Cardiac fibroblast (primary cell): ENCODE measurements around the gene CYP46A1.

ENCODE experiments used
- DNase-seq, 2 donors: peaks; one replicate each; pipeline versions ENCODE4 v3.0.0 to v3.0.0-alpha.2; 2010; ENCODE audit warnings: low read depth in 2 of 2
- H3K4me3 ChIP-seq, 2 donors: replicated peaks in 1 of 2; 1 replicate in 1 of 2; 2 replicates in 1 of 2; pipeline ENCODE4 v1.5.1; 2011; ENCODE audit warnings: low read depth in 2 of 2, low read length in 2 of 2, mild to moderate bottlenecking in 2 of 2, moderate library complexity in 1 of 2
- TF ChIP-seq, protein P1 (sequence below): IDR thresholded peaks from one replicate; pipeline ENCODE4 v1.5.1; 2011; ENCODE audit warnings: low read depth, mild to moderate bottlenecking, low read length, inconsistent platforms

The CYP46A1 gene

DNA sequence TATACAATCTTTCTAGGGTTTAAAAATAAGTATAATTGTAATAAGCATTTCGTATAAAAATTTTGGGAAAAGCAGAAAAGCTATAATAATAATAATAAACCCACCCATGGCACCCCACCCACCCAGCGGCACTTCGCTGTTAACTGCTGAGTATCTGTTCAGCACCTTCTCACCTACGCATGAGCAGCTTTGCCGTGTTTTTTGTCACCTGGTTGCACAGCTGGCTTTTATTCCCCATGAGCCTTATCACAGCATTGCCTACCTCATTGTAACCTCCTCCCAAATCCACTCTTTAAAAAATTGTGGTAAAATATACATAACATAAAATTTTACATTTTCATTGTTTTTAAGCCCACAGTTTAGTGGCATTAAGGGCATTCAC lies 34.7 kb downstream of the CYP46A1 start:
- DNase-seq = no peak
- TF ChIP-seq, protein P1, sequence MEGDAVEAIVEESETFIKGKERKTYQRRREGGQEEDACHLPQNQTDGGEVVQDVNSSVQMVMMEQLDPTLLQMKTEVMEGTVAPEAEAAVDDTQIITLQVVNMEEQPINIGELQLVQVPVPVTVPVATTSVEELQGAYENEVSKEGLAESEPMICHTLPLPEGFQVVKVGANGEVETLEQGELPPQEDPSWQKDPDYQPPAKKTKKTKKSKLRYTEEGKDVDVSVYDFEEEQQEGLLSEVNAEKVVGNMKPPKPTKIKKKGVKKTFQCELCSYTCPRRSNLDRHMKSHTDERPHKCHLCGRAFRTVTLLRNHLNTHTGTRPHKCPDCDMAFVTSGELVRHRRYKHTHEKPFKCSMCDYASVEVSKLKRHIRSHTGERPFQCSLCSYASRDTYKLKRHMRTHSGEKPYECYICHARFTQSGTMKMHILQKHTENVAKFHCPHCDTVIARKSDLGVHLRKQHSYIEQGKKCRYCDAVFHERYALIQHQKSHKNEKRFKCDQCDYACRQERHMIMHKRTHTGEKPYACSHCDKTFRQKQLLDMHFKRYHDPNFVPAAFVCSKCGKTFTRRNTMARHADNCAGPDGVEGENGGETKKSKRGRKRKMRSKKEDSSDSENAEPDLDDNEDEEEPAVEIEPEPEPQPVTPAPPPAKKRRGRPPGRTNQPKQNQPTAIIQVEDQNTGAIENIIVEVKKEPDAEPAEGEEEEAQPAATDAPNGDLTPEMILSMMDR = no peak
- no peak overlapping the region for H3K4me3 ChIP-seq

DNA sequence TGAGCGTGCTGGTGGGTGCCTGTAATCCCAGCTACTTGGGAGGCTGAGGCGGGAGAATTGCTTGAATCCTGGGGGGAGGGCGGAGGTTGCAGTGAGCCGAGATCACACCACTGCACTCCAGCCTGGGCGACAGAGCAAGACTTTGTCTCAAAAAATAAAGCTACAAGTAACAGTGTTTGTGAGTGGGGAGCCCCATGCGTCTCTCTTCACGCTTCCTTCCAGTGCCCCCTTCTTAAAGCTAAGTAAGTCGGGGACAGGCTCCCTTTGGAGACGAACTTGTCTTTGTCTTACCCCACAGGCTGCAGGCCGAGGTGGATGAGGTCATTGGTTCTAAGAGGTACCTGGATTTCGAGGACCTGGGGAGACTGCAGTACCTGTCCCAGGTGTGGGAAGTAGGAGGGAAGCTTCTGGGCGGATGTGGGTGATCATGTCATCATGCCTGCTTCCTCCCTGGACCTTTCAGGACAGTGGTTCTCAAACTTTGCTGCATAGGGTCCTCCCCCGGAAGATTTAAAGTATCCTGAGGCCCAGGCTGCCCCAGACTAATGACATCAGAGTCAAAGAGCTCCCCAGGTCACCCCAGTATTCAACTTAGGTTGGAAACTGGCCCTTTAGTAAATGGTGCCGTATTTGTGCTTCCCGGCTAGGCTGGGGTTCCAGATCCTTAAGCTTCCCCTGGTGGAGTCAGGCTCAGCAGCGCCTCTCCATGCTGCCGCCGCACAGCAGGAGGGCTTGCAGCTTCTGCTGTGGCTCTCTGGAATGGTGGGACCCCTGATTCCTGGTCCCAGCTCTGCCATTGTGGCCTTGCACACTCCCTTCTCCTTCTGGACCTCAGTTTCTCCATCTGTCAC lies 37.1 kb downstream of the CYP46A1 start:
- TF ChIP-seq, protein P1 = no peak
- no peak for DNase-seq
- no peak overlapping the region for H3K4me3 ChIP-seq

DNA sequence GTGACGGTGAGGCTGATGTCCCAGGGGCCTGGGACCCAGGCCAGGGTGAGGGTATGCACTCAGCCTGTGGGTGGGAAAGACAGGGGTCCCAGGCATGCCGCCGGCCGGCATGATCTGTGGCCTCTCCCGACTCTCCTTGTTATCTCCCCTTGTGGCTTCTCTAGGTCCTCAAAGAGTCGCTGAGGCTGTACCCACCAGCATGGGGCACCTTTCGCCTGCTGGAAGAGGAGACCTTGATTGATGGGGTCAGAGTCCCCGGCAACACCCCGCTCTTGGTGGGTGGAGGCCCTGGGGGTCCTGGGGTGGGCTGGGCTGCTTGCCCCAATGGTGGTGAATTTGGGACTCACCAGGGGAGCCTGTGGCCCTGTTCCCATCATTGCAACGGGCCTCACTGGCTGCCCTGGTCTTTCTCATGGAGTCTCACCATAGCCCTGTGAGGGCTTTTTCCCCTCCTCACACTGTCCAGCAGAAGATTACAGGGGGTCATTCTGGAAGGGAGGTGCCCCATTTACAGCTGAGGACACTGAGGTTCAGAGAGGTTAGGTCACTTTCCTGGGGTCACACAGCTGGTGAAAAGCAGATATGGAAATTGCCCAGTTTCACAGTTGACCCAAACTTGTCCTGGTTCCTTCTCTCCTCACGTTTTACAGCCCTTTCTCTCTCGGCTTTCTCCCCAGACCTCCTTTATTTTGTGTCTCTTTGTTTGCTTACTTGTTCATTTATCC lies 37.9 kb downstream of the CYP46A1 start:
- no peak for DNase-seq
- no peak overlapping the region for H3K4me3 ChIP-seq
- TF ChIP-seq, protein P1 = no peak

DNA sequence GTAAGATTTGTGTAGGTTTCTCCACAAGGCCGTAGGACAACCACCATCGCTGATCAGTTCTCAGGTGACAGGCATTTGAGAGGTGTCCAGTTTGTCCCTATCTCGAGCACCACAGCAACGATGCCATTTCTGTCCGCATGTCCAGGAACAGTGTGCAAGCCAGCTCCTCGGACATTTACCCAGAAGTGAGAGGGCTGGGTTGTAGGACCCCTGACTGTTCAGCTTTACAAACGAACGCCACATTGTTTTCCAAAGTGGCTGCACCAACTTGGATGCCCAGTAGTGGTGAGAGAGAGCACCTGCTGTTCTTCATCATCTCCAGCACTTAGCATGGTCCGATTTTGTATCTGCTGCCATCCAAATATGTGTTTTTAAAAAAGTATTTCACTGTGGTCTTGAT lies 38.6 kb downstream of the CYP46A1 start:
- H3K4me3 ChIP-seq = no peak overlapping the region
- no peak for DNase-seq
- TF ChIP-seq, protein P1 = no peak

DNA sequence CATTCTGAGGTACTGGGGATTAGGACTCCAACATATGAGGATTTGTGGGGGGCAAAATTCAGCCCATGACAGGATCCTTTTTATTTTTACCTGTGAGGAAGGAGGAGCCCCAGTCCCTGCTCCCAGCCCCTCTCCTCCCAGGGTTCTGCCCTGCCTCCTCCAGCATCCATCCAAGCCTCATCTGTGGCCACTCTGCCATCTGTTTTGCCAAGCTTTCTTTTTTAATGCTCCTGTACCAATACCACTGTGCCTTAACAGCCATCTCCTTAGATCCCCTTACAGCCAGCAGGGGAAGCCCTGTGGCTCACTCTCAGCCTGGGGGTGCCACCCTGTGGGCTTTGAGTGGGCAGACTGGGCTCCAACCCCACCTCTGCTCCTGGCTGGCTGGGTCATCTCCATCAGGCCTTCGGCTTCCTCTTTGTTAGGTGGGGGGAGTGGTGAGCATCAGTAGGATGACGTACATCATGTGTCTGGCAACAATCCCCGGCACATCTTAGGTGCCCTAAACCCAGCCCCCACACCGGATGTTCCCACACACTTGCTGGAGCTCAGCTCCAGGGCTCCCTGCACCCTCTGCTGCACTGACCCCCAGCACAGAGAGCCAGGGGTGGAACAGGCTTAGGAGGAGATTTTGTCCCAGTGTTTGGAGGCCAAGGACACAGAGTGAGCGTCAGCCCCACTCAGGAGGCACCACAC lies 40.2 kb downstream of the CYP46A1 start:
- TF ChIP-seq, protein P1 = no peak
- no peak overlapping the region for H3K4me3 ChIP-seq
- no peak for DNase-seq

DNA sequence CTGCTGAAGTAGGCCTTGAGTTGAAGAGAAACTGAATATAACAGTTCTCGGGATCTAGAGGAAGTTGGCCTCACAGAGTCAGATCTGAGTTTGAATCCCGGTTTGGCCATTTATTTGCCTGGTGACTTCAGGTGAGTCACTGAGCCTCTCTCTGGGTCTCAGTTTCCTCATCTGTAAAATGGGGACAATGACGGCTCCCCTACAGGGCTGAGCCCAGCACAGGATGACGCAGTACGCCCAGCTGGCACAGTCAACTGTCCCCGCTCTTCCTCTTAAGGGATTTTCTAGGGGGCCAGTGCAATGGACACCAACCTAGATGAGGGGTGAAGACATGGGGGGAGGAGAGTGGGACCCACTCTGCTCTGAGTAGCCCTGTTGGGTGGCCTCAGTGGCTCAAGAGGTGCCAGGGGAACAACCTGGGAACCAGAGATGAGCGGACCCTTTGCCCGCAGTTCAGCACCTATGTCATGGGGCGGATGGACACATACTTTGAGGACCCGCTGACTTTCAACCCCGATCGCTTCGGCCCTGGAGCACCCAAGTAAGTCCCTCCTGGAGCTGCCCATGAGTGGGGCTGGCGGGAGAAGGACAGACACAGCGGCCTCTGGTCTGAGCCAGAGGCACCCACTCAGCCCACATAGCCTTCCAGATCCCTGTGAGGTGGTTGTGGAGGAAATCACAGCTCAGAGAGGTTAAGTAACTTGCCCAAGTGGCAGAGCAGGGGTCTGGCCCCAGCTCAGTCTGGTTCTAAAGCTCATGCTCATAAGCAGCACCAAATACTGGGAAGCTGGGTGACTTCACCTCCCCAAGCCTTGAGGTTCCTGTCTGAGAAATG lies 41.1 kb downstream of the CYP46A1 start:
- H3K4me3 ChIP-seq = no peak overlapping the region
- TF ChIP-seq, protein P1 = no peak
- no peak for DNase-seq
